AG10803 (cell line): ENCODE results near the gene NUDCD2.
A peak's percentile ranks its signal among the peaks of the same experiment; 100 is the strongest.

Source experiments
- DNase-seq: peaks from one replicate; pipeline ENCODE4 v3.0.0; 2010; ENCODE audit warnings: low read depth
- H3K4me3 ChIP-seq: 2 replicates; pipeline ENCODE4 v1.5.1; 2011; ENCODE audit warnings: mild to moderate bottlenecking, low read length, control low read depth
- CTCF ChIP-seq: conservative IDR thresholded peaks from 2 replicates; pipeline ENCODE4 v1.5.1; 2011; ENCODE audit warnings: mild to moderate bottlenecking, low read length, control low read depth, inconsistent platforms

The NUDCD2 gene

GRCh38 chr5:163496286-163496685 is 36.4 kb upstream of the NUDCD2 start:
- no peak for TF ChIP-seq CTCF
- peak; percentile 20 for DNase-seq
- H3K4me3 ChIP-seq, result no peak overlapping the region

GRCh38 chr5:163489745-163490075 is 29.8 kb upstream of the NUDCD2 start:
- DNase-seq, result no peak
- no peak overlapping the region for H3K4me3 ChIP-seq
- TF ChIP-seq CTCF, result no peak

GRCh38 chr5:163489055-163489744 is 29.3 kb upstream of the NUDCD2 start:
- peak; percentile 32 for TF ChIP-seq CTCF
- DNase-seq, result peak; percentile 18
- H3K4me3 ChIP-seq, result no peak overlapping the region

GRCh38 chr5:163478982-163479271 is 19.0 kb upstream of the NUDCD2 start:
- DNase-seq, result no peak
- TF ChIP-seq CTCF, result no peak
- no peak overlapping the region for H3K4me3 ChIP-seq

- H3K4me3 ChIP-seq, result no peak overlapping the region
- no peak for TF ChIP-seq CTCF
- DNase-seq, result peak; percentile 28
Measured at GRCh38 chr5:163478126-163478981, 18.5 kb upstream of the NUDCD2 start.

- no peak for DNase-seq
- no peak for TF ChIP-seq CTCF
- no peak overlapping the region for H3K4me3 ChIP-seq
Measured at GRCh38 chr5:163475411-163475810, 15.5 kb upstream of the NUDCD2 start.

- peak; percentile 26 for DNase-seq
- H3K4me3 ChIP-seq, result no peak overlapping the region
- peak; percentile 57 for TF ChIP-seq CTCF
Measured at GRCh38 chr5:163473635-163474243, 13.8 kb upstream of the NUDCD2 start.
